K562 (cell line): ENCODE results near the gene SPINT1. TPM values are rescaled to one million over a fixed set of nuclear protein-coding genes. Genes with fewer than 3 reads are reported as not detected.

Experiments used
- ARID2 ChIP-seq: fragments of 450-650 bp; IDR thresholded peaks from 2 replicates; pipeline ENCODE4 v1.6.1; 2017; ENCODE audit warnings: antibody characterized with exemption, mild to moderate bottlenecking
- CREM ChIP-seq: IDR thresholded peaks from 2 replicates; pipeline ENCODE4 v1.6.1; 2014; ENCODE audit warnings: antibody characterized with exemption, low read depth
- DACH1 ChIP-seq: fragments of 450-650 bp; IDR thresholded peaks from 2 replicates; pipeline ENCODE4 v1.6.1; 2018; ENCODE audit not compliant: partially characterized antibody
- EP400 ChIP-seq: fragments of 450-650 bp; IDR thresholded peaks from 2 replicates; pipeline ENCODE4 v1.6.1; 2017; ENCODE audit warnings: antibody characterized with exemption, mild to moderate bottlenecking, moderate library complexity
- ESRRB ChIP-seq: fragments of 250-450 bp; sonication (Bioruptor Pico); IDR thresholded peaks from 2 replicates; pipeline ENCODE4 v1.5.0; 2020; ENCODE audit warnings: mild to moderate bottlenecking, moderate library complexity, borderline replicate concordance
- KAT8 ChIP-seq: fragments of 450-650 bp; IDR thresholded peaks from 2 replicates; pipeline ENCODE4 v1.6.1; 2016; ENCODE audit warnings: low read depth, mild to moderate bottlenecking
- MCM7 ChIP-seq, 2 experiments: fragments of 450-650 bp; IDR thresholded peaks; 2 replicates each; pipeline ENCODE4 v1.6.1; 2016 to 2018
- NR1H2 ChIP-seq: sonication (generic); formaldehyde crosslinking; IDR thresholded peaks from 2 replicates; pipeline ENCODE4 v1.4.0; 2020; ENCODE audit warnings: mild to moderate bottlenecking, missing genetic modification reagents
- PCBP1 ChIP-seq: fragments of 200-400 bp; formaldehyde crosslinking; IDR thresholded peaks from 2 replicates; pipeline ENCODE4 v1.6.1; 2018; ENCODE audit warnings: mild to moderate bottlenecking, low read depth, low read length; ENCODE audit not compliant: poor library complexity, severe bottlenecking
- PHF21A ChIP-seq: fragments of 450-650 bp; IDR thresholded peaks from 2 replicates; pipeline ENCODE4 v1.6.1; 2017; ENCODE audit warnings: low read depth, borderline replicate concordance
- POLR2A ChIP-seq: fragments of 450-650 bp; conservative IDR thresholded peaks from 2 replicates; pipeline ENCODE4 v1.6.1; 2016
- POLR2AphosphoS5 ChIP-seq: IDR thresholded peaks from 2 replicates; pipeline ENCODE4 v1.6.1; 2011; ENCODE audit warnings: mild to moderate bottlenecking, low read depth, low read length, moderate library complexity; ENCODE audit not compliant: control insufficient read depth, insufficient read depth
- POLR3G ChIP-seq: IDR thresholded peaks from 2 replicates; pipeline ENCODE4 v1.6.1; 2011; ENCODE audit not compliant: insufficient read length, insufficient replicate concordance; ENCODE audit errors: extremely low read depth
- YBX1 ChIP-seq: fragments of 450-650 bp; IDR thresholded peaks from 2 replicates; pipeline ENCODE4 v1.7.1; 2016; ENCODE audit warnings: mild to moderate bottlenecking
- ZBTB1 ChIP-seq: sonication (generic); formaldehyde crosslinking; IDR thresholded peaks from 2 replicates; pipeline ENCODE4 v1.8.1; 2023; ENCODE audit warnings: missing genetic modification reagents, low read depth, mild to moderate bottlenecking, borderline replicate concordance
- ZKSCAN3 ChIP-seq: fragments of 250-450 bp; sonication (Bioruptor Pico); IDR thresholded peaks from 2 replicates; pipeline ENCODE4 v1.4.0; 2020
- ZNF146 ChIP-seq: IDR thresholded peaks from one replicate; pipeline ENCODE4 v1.6.1; 2018; ENCODE audit warnings: missing compliant biosample characterization; ENCODE audit not compliant: unreplicated experiment
- ZNF41 ChIP-seq: fragments of 250-450 bp; sonication (Bioruptor Pico); conservative IDR thresholded peaks from 2 replicates; pipeline ENCODE4 v1.4.0; 2020; ENCODE audit warnings: mild to moderate bottlenecking
- ZNF584 ChIP-seq: fragments of 200-800 bp; sonication (Bioruptor generic); IDR thresholded peaks from 2 replicates; pipeline ENCODE4 v1.6.1; 2016; ENCODE audit warnings: low read depth, mild to moderate bottlenecking, missing genetic modification characterization, missing compliant biosample characterization
- ZNF717 ChIP-seq: fragments of 250-450 bp; sonication (Bioruptor Pico); IDR thresholded peaks from 2 replicates; pipeline ENCODE4 v1.5.0; 2021
- polyA plus RNA-seq, 8 experiments: library from polyadenylated mRNA; depleted of rRNA in 4 of 8; stranded (reverse) in 5 of 8; unstranded in 3 of 8; fragments of >200 nt; fragmentation: Nextera tagmentation in 2 of 8; fragmentation: Illumina TruSeq in 1 of 8; extraction: Ambion mirVana in 2 of 8; extraction: Trizol in 1 of 8; gene quantifications; 2 replicates each; pipeline versions ENCODE4 v1.2.1 to v1.2.3, GENCODE V29; 2011 to 2014; ENCODE audit warnings: inconsistent platforms in 1 of 8, missing spikeins in 1 of 8
- total RNA-seq, 7 experiments: library from RNA; depleted of rRNA in 6 of 7; stranded (reverse); fragments of >200 nt in 6 of 7; fragmentation: Illumina TruSeq in 2 of 7; extraction: Trizol in 2 of 7; gene quantifications; 2 replicates each; pipeline versions ENCODE4 v1.2.1 to v1.2.3, GENCODE V29; 2011 to 2021; ENCODE audit warnings: low replicate concordance in 1 of 7
- TF ChIP-seq, protein P1 (sequence below): fragments of 450-650 bp; IDR thresholded peaks from 2 replicates; pipeline ENCODE4 v1.6.1; 2017; ENCODE audit warnings: antibody characterized with exemption, mild to moderate bottlenecking
- TF ChIP-seq, protein P2 (sequence below): sonication (generic); formaldehyde crosslinking; IDR thresholded peaks from 2 replicates; pipeline ENCODE4 v1.8.1; 2023; ENCODE audit warnings: mild to moderate bottlenecking, missing genetic modification reagents
- TF ChIP-seq, protein P3 (sequence below): sonication (generic); formaldehyde crosslinking; IDR thresholded peaks from 2 replicates; pipeline ENCODE4 v1.5.0; 2020; ENCODE audit warnings: missing genetic modification reagents

SPINT1 gene
- total and polyA plus RNA-seq, 9 of the 15 experiments (the other 6 are each of a cell fraction or from before 2014, with no cell fraction given), result 0.78 to 4.5 (median 1.5) TPM

DNA sequence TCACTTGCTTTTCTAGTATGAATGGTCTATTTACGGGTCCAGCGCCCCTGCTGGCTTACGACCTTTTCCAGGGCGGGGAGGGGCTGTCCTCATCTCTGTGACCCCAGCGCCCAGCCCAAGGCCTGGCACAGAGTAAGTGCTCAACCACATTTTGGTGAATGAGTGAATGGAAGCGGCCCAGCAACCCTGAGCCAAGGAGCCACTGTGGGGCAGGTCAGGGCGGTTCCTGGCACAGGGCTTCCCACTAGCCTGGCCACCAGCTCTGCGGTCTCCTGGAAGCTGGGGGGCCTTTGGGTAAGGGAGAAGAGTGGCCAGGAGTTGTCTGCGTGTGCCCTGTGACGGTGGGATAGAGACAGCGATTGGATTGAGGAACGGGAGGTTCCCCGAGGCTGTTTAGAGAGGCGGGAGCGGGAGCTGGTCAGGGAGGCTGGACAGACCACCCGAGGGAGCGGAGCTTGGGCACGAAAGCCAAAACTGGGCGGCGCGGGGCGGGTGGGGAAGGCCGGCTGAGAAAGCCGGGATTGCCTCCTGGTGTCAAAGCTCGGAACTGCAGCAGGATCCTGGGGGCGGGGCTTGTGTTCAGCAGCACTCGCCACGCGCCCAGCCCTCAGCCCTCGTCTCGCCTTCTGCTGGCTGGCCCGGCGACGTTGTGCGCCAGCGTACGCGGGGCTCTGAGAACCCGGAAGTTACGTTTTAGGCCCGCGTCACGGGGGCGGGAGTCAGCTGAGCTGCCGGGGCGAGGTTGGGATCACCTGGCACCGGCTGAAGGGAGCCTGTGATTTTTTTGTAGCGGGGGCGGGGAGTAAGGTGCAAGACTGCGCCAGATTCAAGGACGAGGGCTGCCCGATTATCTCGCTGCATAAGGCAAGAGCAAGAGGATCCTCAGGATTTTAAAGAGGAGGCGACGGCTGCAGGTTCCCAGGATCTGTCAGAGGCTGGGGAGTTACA lies 50.2 kb downstream of the SPINT1 start, which contains the start of gene VPS18 (continued):
- TF ChIP-seq ESRRB (CRISPR knock-in tag) (no peak), YBX1 (no peak), ZNF41 (CRISPR knock-in tag) (no peak), PCBP1 (no peak), POLR2AphosphoS5 (peak; percentile 51), ZBTB1 (CRISPR knock-in tag) (no peak), MCM7 (IDR thresholded peaks at IDR 0.05) (no peak), ZNF146 (CRISPR knock-in tag) (no peak), NR1H2 (CRISPR knock-in tag) (no peak), DACH1 (peak; percentile 96), ZKSCAN3 (no peak), POLR3G (no peak), CREM (peak; percentile 99), ZNF584 (CRISPR knock-in tag) (0 out of 2 replicates have a peak, but pooled peaks have one; percentile 31), POLR2A (peak; percentile 64), ARID2 (peak; percentile 68; the same call in 1 of the 2 replicates), KAT8 (no peak), EP400 (peak; percentile 82), ZNF717 (CRISPR knock-in tag) (no peak), PHF21A (peak; percentile 85)
- TF ChIP-seq, protein P1, sequence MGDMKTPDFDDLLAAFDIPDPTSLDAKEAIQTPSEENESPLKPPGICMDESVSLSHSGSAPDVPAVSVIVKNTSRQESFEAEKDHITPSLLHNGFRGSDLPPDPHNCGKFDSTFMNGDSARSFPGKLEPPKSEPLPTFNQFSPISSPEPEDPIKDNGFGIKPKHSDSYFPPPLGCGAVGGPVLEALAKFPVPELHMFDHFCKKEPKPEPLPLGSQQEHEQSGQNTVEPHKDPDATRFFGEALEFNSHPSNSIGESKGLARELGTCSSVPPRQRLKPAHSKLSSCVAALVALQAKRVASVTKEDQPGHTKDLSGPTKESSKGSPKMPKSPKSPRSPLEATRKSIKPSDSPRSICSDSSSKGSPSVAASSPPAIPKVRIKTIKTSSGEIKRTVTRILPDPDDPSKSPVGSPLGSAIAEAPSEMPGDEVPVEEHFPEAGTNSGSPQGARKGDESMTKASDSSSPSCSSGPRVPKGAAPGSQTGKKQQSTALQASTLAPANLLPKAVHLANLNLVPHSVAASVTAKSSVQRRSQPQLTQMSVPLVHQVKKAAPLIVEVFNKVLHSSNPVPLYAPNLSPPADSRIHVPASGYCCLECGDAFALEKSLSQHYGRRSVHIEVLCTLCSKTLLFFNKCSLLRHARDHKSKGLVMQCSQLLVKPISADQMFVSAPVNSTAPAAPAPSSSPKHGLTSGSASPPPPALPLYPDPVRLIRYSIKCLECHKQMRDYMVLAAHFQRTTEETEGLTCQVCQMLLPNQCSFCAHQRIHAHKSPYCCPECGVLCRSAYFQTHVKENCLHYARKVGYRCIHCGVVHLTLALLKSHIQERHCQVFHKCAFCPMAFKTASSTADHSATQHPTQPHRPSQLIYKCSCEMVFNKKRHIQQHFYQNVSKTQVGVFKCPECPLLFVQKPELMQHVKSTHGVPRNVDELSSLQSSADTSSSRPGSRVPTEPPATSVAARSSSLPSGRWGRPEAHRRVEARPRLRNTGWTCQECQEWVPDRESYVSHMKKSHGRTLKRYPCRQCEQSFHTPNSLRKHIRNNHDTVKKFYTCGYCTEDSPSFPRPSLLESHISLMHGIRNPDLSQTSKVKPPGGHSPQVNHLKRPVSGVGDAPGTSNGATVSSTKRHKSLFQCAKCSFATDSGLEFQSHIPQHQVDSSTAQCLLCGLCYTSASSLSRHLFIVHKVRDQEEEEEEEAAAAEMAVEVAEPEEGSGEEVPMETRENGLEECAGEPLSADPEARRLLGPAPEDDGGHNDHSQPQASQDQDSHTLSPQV, result 0 out of 2 replicates have a peak, but pooled peaks have one; percentile 39
- TF ChIP-seq, protein P2, sequence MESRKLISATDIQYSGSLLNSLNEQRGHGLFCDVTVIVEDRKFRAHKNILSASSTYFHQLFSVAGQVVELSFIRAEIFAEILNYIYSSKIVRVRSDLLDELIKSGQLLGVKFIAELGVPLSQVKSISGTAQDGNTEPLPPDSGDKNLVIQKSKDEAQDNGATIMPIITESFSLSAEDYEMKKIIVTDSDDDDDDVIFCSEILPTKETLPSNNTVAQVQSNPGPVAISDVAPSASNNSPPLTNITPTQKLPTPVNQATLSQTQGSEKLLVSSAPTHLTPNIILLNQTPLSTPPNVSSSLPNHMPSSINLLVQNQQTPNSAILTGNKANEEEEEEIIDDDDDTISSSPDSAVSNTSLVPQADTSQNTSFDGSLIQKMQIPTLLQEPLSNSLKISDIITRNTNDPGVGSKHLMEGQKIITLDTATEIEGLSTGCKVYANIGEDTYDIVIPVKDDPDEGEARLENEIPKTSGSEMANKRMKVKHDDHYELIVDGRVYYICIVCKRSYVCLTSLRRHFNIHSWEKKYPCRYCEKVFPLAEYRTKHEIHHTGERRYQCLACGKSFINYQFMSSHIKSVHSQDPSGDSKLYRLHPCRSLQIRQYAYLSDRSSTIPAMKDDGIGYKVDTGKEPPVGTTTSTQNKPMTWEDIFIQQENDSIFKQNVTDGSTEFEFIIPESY (CRISPR knock-in tag), result peak; percentile 48; the same call in 1 of the 2 replicates
- TF ChIP-seq, protein P3, sequence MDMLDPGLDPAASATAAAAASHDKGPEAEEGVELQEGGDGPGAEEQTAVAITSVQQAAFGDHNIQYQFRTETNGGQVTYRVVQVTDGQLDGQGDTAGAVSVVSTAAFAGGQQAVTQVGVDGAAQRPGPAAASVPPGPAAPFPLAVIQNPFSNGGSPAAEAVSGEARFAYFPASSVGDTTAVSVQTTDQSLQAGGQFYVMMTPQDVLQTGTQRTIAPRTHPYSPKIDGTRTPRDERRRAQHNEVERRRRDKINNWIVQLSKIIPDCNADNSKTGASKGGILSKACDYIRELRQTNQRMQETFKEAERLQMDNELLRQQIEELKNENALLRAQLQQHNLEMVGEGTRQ, result peak; percentile 85
